ENCODE results near the gene CEP43. TPM values are rescaled to one million over a fixed set of nuclear protein-coding genes. Genes with fewer than 3 reads are reported as not detected.

The CEP43 gene
- total RNA-seq, 2 donors from 2014 or later: 7.7 to 8.5 TPM

DNA sequence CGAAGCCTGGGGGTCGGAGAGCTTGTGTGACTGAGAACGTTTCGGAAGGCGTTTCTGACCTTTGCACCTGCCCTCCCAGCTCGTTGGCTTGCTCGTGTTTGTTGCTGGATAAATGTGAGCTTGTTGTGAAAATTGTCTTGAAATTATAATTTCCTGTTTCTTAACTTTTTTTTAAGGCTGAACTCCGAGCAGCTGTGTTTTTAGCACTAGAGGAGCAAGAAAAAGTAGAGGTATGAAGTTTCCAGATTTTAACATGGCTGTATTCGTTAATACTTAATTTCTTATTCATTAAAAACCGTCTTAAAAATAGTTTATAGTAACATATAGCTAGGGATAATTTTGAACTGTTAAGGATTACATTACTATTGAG, 672 bp downstream of the CEP43 start:
- Histone ChIP-seq H3K4me1 (ENCODE audit: control insufficient read depth in 1 of 2, low read depth in 2 of 2) (peaks cover under 1 to 18% of the 10 kb centered on the region in 2 donors), H3K4me3 (peak overlapping the region; percentile 96), H3K36me3 (no peaks in the 10 kb centered on the region), H3K27ac (no peak overlapping the region), H3K27me3 (replicated peaks; ENCODE audit: insufficient read depth) (no peaks in the 10 kb centered on the region), H3K9me3 (no peaks in the 10 kb centered on the region)
- DNase-seq (ENCODE audit: low spot score) (no peak), ATAC-seq (ENCODE audit: insufficient number of reproducible peaks, low FRiP score, low read depth) (no peak)
- no peak for TF ChIP-seq CTCF (IDR thresholded peaks at IDR 0.05)

DNA sequence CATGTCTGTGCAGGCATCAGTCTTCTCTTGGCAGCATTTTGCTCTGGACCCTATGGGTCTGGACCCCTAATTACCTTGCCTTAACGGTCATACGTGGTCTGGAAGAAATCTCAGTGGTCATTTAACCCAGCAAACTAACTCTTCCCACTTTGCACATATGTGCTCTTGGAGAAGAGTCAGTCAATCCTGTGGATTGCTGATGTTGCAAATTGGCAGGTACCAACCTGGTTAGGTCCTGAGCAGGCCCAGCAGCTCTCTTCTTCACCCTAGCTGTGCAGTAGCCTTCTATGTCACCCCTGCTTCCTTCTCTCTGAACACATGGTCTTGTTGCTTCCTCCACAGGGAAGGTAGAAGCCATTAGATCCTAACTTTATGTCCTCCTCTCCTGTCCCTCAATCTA, 1.6 kb downstream of the CEP43 start:
- H3K27me3 ChIP-seq (replicated peaks; ENCODE audit: insufficient read depth): no peaks in the 10 kb centered on the region
- DNase-seq (ENCODE audit: low spot score): no peak
- H3K9me3 ChIP-seq: no peaks in the 10 kb centered on the region
- no peak for TF ChIP-seq CTCF (IDR thresholded peaks at IDR 0.05)
- no peak overlapping the region for H3K27ac ChIP-seq
- no peak overlapping the region for H3K4me3 ChIP-seq
- H3K36me3 ChIP-seq: no peaks in the 10 kb centered on the region
- no peak for ATAC-seq (ENCODE audit: insufficient number of reproducible peaks, low FRiP score, low read depth)
- H3K4me1 ChIP-seq (ENCODE audit: control insufficient read depth in 1 of 2, low read depth in 2 of 2): peaks cover 6 to 18% of the 10 kb centered on the region in 2 donors

GRCh38 chr6:167005350-167006159, 6.4 kb downstream of the CEP43 start:
- DNase-seq (ENCODE audit: low spot score) (no peak), ATAC-seq (ENCODE audit: insufficient number of reproducible peaks, low FRiP score, low read depth) (no peak)
- H3K4me1 ChIP-seq (ENCODE audit: control insufficient read depth in 1 of 2, low read depth in 2 of 2): peaks cover 5 to 6% of the 10 kb centered on the region in 2 donors
- H3K9me3 ChIP-seq: no peaks in the 10 kb centered on the region
- H3K36me3 ChIP-seq: no peaks in the 10 kb centered on the region
- no peak overlapping the region for H3K27ac ChIP-seq
- no peak for TF ChIP-seq CTCF (IDR thresholded peaks at IDR 0.05)
- H3K27me3 ChIP-seq (replicated peaks; ENCODE audit: insufficient read depth): no peaks in the 10 kb centered on the region
- no peak overlapping the region for H3K4me3 ChIP-seq

DNA sequence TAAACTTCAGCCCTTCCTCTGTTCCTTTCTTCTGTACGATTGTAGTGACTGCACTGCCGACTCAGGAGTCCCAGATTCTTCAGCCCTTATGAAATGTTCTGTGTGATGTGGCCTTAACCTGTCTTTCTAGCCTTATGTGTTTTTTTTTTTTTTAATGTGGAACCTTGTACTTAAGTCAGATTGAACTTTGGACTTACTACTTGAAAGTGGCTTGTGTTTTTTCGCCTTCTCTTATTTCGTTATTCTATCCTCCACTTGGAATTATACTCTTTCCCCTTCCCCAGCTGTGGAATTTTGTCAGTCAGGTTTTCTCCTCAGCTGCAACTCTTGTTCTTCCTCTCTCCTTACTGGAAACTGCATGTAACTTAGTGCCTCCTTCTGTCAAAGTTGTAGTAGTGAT, 8.8 kb downstream of the CEP43 start:
- DNase-seq (ENCODE audit: low spot score): no peak
- peaks cover 0 to 6% of the 10 kb centered on the region in 2 donors for H3K4me1 ChIP-seq (ENCODE audit: control insufficient read depth in 1 of 2, low read depth in 2 of 2)
- no peaks in the 10 kb centered on the region for H3K27me3 ChIP-seq (replicated peaks; ENCODE audit: insufficient read depth)
- ATAC-seq (ENCODE audit: insufficient number of reproducible peaks, low FRiP score, low read depth): no peak
- H3K36me3 ChIP-seq: no peaks in the 10 kb centered on the region
- H3K9me3 ChIP-seq: no peaks in the 10 kb centered on the region
- H3K27ac ChIP-seq: no peak overlapping the region
- no peak for TF ChIP-seq CTCF (IDR thresholded peaks at IDR 0.05)
- H3K4me3 ChIP-seq: no peak overlapping the region

DNA sequence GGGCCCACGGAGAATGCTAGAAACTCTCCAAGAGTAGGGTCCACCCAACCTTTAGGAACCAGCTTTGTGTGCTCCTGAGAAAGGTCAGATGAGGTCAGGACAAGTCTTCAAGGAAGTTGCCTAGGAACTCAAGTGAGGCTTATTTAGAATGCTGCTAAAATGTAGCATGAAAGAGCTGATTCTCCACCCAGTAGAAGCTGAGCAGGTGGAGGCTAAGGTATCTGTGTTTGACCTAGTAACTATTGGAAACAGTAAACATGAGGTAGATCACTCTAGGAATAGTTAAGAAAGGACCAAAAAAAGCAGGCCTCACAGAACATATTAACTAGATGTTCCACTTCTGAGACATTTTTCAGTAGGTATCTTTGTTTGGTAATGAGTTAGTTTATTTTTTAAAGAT, 13.9 kb downstream of the CEP43 start:
- DNase-seq (ENCODE audit: low spot score) (no peak), ATAC-seq (ENCODE audit: insufficient number of reproducible peaks, low FRiP score, low read depth) (no peak)
- H3K27me3 ChIP-seq (replicated peaks; ENCODE audit: insufficient read depth): no peaks in the 10 kb centered on the region
- H3K36me3 ChIP-seq: no peaks in the 10 kb centered on the region
- H3K9me3 ChIP-seq: no peaks in the 10 kb centered on the region
- H3K4me3 ChIP-seq: no peak overlapping the region
- no peaks in the 10 kb centered on the region for H3K4me1 ChIP-seq (ENCODE audit: control insufficient read depth in 1 of 2, low read depth in 2 of 2)
- no peak for TF ChIP-seq CTCF (IDR thresholded peaks at IDR 0.05)
- H3K27ac ChIP-seq: no peak overlapping the region

Data from thoracic aorta (tissue), 2 donors.